ENCODE data around the gene CDC14B.

The CDC14B gene

GRCh38 chr9:96618209-96619123, 1.2 kb downstream of the CDC14B start:
- Histone ChIP-seq H3K9me3 (replicated peaks; ENCODE audit: insufficient read depth, low read length) (no peaks in the 10 kb centered on the region), H3K9me2 (replicated peaks; ENCODE audit: insufficient read depth, low read length) (no peaks in the 10 kb centered on the region), H3K36me3 (replicated peaks; ENCODE audit: insufficient read depth, low read length) (no peaks in the 10 kb centered on the region), H3K9ac (ENCODE audit: low read length) (no peak overlapping the region), H2AFZ (ENCODE audit: low read length) (no peak overlapping the region), H3K27ac (ENCODE audit: low read length) (no peak overlapping the region), H3F3A (ENCODE audit: insufficient read depth, low read length) (no peaks in the 10 kb centered on the region), H3K4me3 (ENCODE audit: low read length) (no peak overlapping the region), H4K20me1 (ENCODE audit: insufficient read depth, low read length) (no peaks in the 10 kb centered on the region), H3K27me3 (replicated peaks; ENCODE audit: insufficient read depth, low read length) (no peaks in the 10 kb centered on the region), H3K4me2 (ENCODE audit: low read depth, low read length) (no peak overlapping the region), H3K4me1 (ENCODE audit: low read length) (no peaks in the 10 kb centered on the region), H3K79me2 (ENCODE audit: low read length) (no peaks in the 10 kb centered on the region)
- no peak for DNase-seq
- no peak for TF ChIP-seq EZH2phosphoT487 (IDR thresholded peaks at IDR 0.05; ENCODE audit: low read length)
- no peak for TF ChIP-seq CTCF (IDR thresholded peaks at IDR 0.05; ENCODE audit: low read length)
- no peak for TF ChIP-seq EZH2 (optimal IDR thresholded peaks at IDR 0.05; ENCODE audit: low read depth, low read length)

GRCh38 chr9:96617439-96618185, 2.0 kb downstream of the CDC14B start:
- TF ChIP-seq CTCF (IDR thresholded peaks at IDR 0.05; ENCODE audit: low read length) (no peak), EZH2 (optimal IDR thresholded peaks at IDR 0.05; ENCODE audit: low read depth, low read length) (no peak), EZH2phosphoT487 (IDR thresholded peaks at IDR 0.05; ENCODE audit: low read length) (no peak)
- Histone ChIP-seq H3K79me2 (ENCODE audit: low read length) (no peaks in the 10 kb centered on the region), H2AFZ (ENCODE audit: low read length) (no peak overlapping the region)

GRCh38 chr9:96616817-96617438, 2.7 kb downstream of the CDC14B start:
- H3K27ac ChIP-seq (ENCODE audit: low read length): no peak overlapping the region
- no peaks in the 10 kb centered on the region for H3K79me2 ChIP-seq (ENCODE audit: low read length)
- no peak overlapping the region for H3K4me2 ChIP-seq (ENCODE audit: low read depth, low read length)

More at GRCh38 chr9:96617439-96618185, 2.0 kb downstream of the CDC14B start:
- Histone ChIP-seq H3K9ac (ENCODE audit: low read length) (no peak overlapping the region), H3K27ac (ENCODE audit: low read length) (no peak overlapping the region), H4K20me1 (ENCODE audit: insufficient read depth, low read length) (no peaks in the 10 kb centered on the region), H3K36me3 (replicated peaks; ENCODE audit: insufficient read depth, low read length) (no peaks in the 10 kb centered on the region), H3K4me2 (ENCODE audit: low read depth, low read length) (no peak overlapping the region), H3K4me3 (ENCODE audit: low read length) (no peak overlapping the region), H3K27me3 (replicated peaks; ENCODE audit: insufficient read depth, low read length) (no peaks in the 10 kb centered on the region), H3K9me3 (replicated peaks; ENCODE audit: insufficient read depth, low read length) (no peaks in the 10 kb centered on the region), H3K4me1 (ENCODE audit: low read length) (no peaks in the 10 kb centered on the region), H3F3A (ENCODE audit: insufficient read depth, low read length) (no peaks in the 10 kb centered on the region), H3K9me2 (replicated peaks; ENCODE audit: insufficient read depth, low read length) (no peaks in the 10 kb centered on the region)
- no peak for DNase-seq

More at GRCh38 chr9:96616817-96617438, 2.7 kb downstream of the CDC14B start:
- TF ChIP-seq EZH2 (optimal IDR thresholded peaks at IDR 0.05; ENCODE audit: low read depth, low read length) (no peak), CTCF (IDR thresholded peaks at IDR 0.05; ENCODE audit: low read length) (no peak)
- Histone ChIP-seq H3K9me2 (replicated peaks; ENCODE audit: insufficient read depth, low read length) (no peaks in the 10 kb centered on the region), H3K4me1 (ENCODE audit: low read length) (no peaks in the 10 kb centered on the region), H3F3A (ENCODE audit: insufficient read depth, low read length) (no peaks in the 10 kb centered on the region), H3K9ac (ENCODE audit: low read length) (no peak overlapping the region), H3K27me3 (replicated peaks; ENCODE audit: insufficient read depth, low read length) (no peaks in the 10 kb centered on the region), H3K9me3 (replicated peaks; ENCODE audit: insufficient read depth, low read length) (no peaks in the 10 kb centered on the region), H3K4me3 (ENCODE audit: low read length) (no peak overlapping the region), H3K36me3 (replicated peaks; ENCODE audit: insufficient read depth, low read length) (no peaks in the 10 kb centered on the region), H4K20me1 (ENCODE audit: insufficient read depth, low read length) (no peaks in the 10 kb centered on the region), H2AFZ (ENCODE audit: low read length) (no peak overlapping the region)
- no peak for DNase-seq

Data from MM.1S (cell line).